GM18508 (cell line): ENCODE results near the gene GNPAT.
"Not testable (repeated sequence)": the region's sequence is repeated elsewhere in the genome, so short reads cannot be mapped to it uniquely, and the experiment has no call there.

Source experiments
- ATAC-seq: cut with Tn5 transposase; IDR thresholded peaks from one replicate; pipeline ENCODE4 v1.9.1; 2021; ENCODE audit warnings: moderate number of reproducible peaks; ENCODE audit not compliant: insufficient read depth, unreplicated experiment

Gene GNPAT

DNA sequence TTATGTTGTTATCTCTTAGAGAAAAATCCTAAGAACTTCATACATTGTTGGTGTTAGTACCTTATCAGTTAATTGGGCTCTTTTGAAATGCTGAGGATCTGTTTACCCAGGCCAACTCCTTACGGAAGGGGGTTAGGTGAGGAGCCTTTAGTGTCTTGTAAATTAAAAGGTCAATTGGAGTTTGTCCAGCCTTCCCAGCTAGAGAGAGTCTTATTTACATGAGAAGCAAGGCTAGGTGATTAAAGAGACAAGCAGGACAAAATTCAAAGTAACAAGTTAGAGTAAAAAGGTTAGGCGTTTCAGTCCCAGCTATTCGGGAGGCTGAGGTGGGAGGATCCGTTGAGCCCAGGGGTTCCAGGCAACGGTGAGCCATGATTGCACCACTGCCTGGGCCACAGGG lies 28.7 kb upstream of the GNPAT start:
- ATAC-seq, result not testable (repeated sequence)

- no peak for ATAC-seq
Measured at GRCh38 chr1:231213831-231214573, 27.0 kb upstream of the GNPAT start.

GRCh38 chr1:231214918-231215680 lies 25.9 kb upstream of the GNPAT start:
- ATAC-seq, result no peak

- no peak for ATAC-seq
Measured at GRCh38 chr1:231215681-231216385, 25.2 kb upstream of the GNPAT start.

GRCh38 chr1:231216498-231216897 lies 24.5 kb upstream of the GNPAT start:
- no peak for ATAC-seq

DNA sequence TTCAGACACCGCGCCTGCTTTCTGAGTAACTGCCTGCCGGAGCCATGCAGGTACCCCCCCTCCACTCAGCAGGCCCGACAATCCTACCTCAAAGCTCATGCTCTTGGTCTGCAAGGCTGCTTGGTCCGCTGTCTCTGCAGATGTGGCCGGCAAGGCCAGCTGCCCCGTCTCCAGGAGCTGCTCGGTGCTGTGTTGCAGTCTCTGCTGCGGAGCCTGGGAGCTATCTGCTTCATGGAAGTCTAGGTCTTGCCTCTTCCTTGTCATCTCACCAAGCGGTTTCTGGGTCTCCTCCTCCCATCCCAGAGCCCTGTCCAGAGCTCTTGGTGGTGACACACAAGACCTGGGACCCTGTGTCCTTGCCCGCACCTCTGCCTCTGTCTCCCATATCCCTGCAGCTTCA lies 24.0 kb upstream of the GNPAT start:
- ATAC-seq, result no peak

GRCh38 chr1:231218078-231218477 lies 22.9 kb upstream of the GNPAT start:
- no peak for ATAC-seq

GRCh38 chr1:231219422-231220401 lies 21.3 kb upstream of the GNPAT start:
- ATAC-seq, result no peak

DNA sequence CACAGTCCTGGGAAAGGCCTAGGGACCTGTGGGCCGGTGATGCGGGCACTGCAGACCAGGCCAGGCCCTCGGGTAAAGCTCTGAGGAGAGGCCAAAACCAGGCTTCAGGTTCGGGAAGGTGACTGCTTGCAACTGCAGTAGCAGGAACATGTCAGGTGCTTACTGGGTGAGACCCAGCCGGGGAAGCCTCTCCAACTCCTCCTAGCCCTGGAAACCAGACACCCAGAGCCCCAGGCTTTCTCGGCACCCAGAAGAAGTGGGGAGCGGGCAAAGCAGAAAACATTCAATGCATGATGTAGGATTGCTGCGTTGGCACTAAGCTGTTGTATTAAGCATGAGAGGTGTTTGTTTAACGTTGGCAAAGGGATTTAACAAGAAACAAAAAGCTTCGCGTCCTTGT lies 20.2 kb upstream of the GNPAT start:
- ATAC-seq, result no peak

- ATAC-seq, result no peak
Measured at GRCh38 chr1:231226156-231226555, 14.9 kb upstream of the GNPAT start.

DNA sequence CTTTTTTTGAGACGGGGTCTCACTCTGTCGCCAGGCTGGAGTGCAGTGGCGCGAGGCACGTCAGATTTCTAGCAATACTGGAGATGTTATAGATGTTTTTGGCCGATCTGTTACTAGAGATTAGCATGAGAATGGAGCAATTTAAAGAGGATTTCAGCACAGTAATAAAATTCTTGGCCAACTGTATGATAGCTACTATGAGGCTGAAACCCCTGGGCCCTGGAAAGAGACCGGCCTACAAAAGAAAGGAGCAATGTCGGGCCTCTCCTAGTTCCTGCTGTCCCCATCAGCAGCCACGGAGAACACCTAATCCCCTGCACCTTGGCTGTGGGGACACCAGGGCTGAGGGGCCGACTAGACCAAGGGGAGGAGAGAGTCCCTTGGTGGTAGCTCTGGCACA lies 9.5 kb upstream of the GNPAT start:
- no peak for ATAC-seq

DNA sequence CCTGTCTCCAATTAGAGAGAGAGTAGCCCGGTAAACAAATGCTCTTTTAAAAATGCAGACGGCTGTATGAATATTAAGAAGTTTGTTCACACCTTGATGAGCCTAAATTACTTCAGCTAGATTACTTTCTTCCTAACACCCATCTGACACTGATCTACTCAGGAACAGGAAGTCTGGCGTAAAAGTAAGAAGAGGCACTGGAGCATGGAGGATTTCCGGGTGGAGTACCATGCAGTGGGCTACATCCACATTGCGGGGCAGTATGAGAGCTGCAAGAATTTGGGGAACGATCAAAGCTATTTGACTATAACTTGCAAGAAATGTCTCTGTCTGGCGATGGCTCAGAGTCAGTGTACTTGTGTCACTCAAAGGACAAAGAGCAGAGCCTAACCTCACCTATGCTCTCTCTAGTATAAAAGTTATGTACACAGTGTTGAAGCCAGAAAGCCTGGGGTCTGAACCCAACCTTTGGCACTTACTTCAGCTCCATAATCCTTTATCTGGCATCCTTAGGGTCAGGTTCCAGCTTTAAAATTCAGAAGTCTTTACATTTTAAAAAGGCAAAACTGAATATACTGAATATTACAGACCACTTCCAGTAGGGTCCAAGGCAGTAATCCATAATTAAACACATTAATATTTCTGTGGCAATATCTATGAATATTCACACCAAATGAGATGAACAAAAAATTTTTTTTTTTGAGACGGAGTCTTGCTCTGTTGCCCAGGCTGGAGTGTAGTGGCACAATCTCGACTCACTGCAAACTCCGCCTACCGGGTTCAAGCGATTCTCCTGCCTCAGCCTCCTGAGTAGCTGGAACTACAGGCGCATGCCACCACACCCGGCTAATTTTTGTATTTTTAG lies 7.9 kb upstream of the GNPAT start:
- ATAC-seq, result no peak

GRCh38 chr1:231233735-231234417 lies 7.1 kb upstream of the GNPAT start:
- ATAC-seq, result no peak

DNA sequence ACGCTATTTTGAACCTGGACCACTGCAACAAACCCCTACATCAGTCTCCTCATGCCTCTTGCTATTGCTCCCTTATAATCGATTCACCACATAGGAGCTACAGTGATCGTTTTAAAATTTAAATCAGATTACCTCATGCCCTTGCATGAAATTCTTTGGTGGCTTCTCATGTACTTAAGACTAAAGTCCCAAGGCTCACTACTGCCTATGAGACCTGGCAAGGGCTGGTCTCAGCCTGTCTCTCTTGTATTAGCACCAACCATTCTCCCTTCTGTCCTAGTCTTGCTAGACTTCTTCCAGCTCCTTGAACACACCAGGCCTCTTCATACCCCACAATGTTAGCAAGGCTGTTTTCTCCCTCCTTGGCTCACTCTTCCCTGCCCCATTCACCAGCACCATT lies 6.5 kb upstream of the GNPAT start:
- no peak for ATAC-seq

DNA sequence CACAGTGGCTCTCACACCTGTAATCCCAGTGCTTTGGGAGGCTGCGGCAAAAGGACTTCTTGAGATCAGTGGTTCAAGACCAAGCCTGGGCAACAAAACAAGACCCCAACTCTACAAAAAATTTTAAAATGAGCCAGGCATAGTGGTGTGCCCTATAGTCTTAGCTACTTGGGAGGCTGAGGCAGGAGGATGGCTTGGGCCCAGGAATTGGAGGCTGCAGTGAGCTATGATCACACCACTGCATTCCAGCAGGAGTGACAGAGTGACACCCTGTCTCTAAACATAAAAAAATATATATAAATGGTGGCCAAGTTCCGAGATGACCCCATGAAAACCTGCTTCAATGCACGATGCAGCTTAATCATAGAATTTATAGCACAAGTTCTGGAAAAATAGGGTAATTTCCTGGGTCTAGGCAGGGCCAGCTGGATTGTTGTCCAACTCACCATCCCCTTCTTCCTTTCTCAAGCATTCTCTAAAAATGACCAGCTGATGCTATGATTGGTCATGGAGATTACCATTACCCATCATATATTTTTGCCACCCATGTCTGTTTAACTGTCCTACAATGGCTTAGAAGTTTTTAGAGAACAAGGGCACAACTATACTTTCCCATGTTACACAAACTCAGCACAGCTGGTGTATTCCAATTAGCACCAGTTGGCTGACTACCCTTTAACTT lies 5.3 kb upstream of the GNPAT start:
- no peak for ATAC-seq

GRCh38 chr1:231236208-231236591 lies 4.8 kb upstream of the GNPAT start:
- no peak for ATAC-seq

DNA sequence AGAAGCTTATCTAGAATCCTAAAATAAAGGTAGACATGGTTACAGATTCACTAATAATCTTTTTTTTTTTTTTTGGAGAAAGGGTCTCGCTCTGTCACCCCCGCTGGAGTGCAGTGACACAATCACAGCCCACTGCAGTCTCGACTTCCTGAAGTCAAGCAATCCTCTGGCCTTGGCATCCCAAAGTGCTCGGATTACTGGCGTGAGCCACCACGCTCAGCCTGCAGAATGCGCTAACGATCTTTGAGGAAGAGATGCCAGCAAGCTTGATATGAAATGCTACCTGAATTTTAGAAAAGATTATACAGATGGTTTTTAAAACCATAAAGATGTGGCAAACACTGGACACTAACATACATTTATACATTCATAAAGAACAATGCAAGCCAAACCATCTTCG lies 4.1 kb upstream of the GNPAT start:
- ATAC-seq, result no peak

DNA sequence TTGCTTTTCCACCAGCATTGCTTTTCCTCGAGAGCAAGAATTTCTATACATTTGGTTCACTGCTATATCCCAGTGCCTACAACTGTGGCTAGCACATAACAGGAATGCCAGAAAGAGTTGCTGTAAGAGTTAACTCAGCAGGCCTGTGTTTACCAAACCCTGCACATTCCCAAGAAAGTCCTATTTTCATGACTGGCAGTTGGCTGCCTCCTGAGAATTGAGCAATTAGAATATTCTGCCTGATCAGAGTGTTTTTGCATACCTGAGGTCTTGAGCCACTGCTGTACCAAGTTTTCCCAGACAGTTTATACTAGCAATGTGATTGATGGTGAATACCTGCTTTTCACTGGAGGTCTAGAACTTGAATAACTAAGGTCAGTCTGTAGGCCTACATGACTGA lies 2.7 kb upstream of the GNPAT start:
- ATAC-seq, result no peak
